ENCODE data around the gene GOLGA3.

Gene GOLGA3

DNA sequence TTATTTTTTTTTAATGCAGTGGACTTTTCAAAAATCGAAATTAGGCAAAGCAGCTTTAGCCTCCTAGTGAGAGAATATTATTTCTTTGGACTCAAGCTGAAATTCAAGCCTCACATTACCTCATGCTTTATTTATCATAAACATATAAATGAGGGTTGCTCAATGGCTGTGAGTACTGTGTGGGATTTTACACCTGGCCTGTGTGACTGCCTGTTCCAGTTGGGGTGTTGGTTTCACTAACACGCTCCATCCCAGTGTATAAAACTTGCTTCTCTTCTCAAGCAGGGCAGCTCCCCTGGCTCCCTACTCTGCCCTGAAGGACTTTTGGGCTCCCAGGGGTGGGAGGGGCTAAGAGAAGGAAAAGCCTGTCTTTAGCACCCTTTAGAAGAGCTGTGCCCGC, 82.1 kb downstream of the GOLGA3 start:
- DNase-seq (ENCODE audit: low spot score): no peak

GRCh38 chr12:132743831-132744230, 84.8 kb downstream of the GOLGA3 start:
- no peak for DNase-seq (ENCODE audit: low spot score)

DNA sequence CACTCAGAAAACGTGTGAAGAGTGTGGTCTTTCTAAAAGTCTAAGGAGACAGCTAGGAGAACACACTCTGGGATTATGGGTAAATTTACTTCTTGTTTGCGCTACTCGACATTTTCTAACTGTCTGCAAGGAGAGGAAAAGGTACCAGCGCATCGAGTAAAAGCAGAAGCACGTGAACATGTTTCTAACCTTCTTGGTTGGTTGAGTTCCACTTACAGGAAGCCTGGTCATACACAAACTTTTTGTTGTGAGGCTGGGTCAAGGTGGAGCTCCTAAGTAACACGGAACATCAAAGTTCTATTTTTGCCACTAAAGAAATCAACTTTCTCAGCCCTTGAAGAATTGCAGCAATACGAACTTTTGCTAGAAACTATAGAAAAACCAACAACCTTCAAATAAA, 87.0 kb downstream of the GOLGA3 start:
- no peak for DNase-seq (ENCODE audit: low spot score)

- no peak for DNase-seq (ENCODE audit: low spot score)
Measured at GRCh38 chr12:132740652-132741051, 88.0 kb downstream of the GOLGA3 start.

GRCh38 chr12:132740313-132740646, 88.4 kb downstream of the GOLGA3 start:
- DNase-seq (ENCODE audit: low spot score): no peak

GRCh38 chr12:132739600-132740312, 88.9 kb downstream of the GOLGA3 start:
- no peak for DNase-seq (ENCODE audit: low spot score)

GRCh38 chr12:132736913-132737312, 91.8 kb downstream of the GOLGA3 start:
- no peak for DNase-seq (ENCODE audit: low spot score)

DNA sequence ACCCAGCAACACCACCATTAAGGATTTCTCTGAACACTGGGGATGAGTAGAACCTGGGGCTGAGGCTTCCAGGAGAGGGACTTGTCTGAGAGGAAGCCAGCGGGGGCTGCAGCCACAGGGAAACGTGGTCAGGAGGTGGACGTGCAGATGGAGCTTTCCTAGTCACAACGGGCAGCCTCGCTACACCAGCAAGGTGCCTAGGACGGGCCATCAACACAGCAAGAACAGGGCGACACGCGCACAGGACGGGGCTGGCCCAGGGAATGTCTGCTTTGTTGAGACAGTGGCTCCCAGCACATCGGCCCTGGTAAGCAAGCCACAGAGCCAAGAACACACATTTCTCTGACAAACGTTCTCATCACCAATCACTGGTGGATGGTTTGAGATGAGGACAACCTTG, 92.3 kb downstream of the GOLGA3 start:
- DNase-seq (ENCODE audit: low spot score): no peak

DNA sequence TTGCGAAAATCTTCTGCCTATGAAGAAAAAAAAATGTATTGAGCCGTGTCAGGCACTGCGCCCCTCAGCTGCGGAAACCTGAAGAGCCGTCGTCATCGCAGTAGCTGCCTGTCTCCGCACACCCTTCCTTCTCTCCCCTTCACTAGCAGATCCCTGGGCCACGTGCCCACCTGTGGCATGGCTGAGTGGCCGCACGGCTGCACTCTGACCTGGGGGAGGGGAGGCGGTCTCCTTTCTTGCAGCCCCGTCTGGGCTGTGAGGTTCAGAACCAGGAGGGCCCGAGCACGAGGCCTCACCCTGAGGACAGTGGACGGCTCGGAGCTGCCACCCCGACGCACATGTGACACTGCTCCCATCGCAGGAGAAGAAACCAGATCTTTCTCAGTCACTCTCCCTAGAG, 93.2 kb downstream of the GOLGA3 start:
- DNase-seq (ENCODE audit: low spot score): no peak

- DNase-seq (ENCODE audit: low spot score): no peak
Measured at GRCh38 chr12:132734206-132734605, 94.5 kb downstream of the GOLGA3 start.

DNA sequence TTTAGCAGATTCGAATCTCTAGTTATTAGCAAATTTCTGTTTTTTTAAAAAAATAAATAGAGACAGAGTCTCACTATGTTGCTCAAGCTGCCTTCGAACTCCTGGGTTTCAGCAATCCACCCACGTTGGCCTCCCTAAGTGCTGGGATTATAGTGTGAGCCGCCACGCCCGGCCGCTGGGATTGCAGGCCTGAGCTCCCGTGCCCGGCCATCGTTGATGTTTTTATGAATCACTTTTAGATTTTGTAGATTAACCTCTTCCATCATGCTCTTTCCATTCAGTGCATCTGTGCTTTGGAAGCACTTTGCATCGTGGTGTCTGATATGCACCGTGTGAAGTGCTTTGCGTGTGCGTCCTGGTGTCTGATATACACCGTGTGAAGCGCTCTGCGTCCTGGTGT, 97.1 kb downstream of the GOLGA3 start:
- no peak for DNase-seq (ENCODE audit: low spot score)

DNA sequence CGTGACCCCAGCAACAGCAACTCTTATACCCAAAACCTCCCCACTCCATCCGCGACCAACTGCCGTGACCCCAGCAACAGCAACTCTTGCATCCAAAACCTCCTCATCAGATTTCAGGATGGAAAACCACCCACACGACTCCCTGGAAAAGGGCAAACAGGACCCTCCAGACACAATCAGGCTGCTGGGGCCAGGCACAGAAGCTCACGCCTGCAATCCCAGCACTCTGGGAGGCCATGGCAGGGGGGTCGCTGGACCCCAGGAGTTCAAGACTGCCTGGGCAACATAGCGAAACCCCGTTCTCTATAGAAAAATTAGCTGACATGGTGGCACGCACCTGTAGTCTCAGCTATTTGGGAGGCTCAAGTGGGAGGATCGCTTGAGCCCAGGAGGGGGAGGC, 98.3 kb downstream of the GOLGA3 start:
- no peak for DNase-seq (ENCODE audit: low spot score)

DNA sequence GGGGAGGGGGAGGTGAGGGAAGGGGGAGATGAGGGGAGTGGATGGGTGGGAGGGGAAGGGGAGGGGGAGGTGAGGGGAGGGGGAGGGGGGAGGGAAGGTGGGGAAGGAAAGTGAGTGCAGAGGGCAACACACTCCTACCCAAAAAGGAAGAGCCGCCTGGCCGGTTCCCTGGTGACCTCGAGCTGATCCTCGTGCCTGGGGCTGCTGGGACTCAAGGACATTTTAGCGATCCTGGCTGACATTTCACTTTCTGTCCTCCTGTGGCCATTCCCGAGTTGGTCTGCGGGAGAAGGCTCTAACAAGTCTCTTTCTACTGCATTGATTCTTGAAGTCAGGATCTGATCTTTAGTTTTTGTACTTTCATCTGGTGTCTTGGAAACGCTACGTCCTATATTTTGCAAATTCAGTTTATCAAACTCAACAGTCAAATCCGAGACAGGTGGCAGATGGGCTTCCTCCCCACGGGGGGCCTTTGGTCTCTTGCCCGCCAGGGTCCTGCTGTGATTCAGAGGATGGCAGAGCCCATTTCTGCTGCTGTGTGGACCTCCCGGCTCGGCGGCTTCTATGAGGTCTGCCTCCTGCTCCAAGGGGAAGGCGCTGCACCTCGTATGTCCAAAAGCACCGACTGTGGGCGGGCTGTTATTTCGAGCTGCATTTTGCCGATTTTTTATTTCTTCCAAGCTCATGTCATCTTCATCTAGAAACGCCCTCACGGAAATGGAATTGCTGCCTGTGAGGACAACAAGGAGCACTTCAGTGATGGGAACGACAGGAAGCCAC, 98.9 kb downstream of the GOLGA3 start:
- DNase-seq (ENCODE audit: low spot score): no peak

DNA sequence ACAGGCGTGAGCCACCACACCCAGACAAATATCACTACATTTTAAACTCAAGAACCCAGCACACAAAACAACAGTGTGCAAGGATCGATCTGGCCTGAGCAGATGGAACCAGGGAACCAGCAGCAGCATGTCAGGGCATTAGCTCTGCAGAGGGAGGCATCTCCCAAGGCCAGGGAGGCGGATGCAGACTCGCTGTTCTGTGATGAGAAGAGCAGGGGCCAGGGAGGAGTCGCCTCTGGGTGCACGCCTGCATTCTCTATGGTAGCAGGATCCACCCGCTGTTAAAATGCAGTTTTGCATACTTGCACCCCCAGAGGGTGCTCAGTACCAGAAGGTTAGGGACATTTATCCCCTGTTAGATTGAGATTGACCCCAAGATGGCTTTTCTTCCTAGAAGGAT, 100.2 kb downstream of the GOLGA3 start:
- no peak for DNase-seq (ENCODE audit: low spot score)

- DNase-seq (ENCODE audit: low spot score): no peak
Measured at GRCh38 chr12:132727091-132727794, 101.4 kb downstream of the GOLGA3 start.

- DNase-seq (ENCODE audit: low spot score): no peak
Measured at GRCh38 chr12:132726386-132726785, 102.3 kb downstream of the GOLGA3 start.

DNA sequence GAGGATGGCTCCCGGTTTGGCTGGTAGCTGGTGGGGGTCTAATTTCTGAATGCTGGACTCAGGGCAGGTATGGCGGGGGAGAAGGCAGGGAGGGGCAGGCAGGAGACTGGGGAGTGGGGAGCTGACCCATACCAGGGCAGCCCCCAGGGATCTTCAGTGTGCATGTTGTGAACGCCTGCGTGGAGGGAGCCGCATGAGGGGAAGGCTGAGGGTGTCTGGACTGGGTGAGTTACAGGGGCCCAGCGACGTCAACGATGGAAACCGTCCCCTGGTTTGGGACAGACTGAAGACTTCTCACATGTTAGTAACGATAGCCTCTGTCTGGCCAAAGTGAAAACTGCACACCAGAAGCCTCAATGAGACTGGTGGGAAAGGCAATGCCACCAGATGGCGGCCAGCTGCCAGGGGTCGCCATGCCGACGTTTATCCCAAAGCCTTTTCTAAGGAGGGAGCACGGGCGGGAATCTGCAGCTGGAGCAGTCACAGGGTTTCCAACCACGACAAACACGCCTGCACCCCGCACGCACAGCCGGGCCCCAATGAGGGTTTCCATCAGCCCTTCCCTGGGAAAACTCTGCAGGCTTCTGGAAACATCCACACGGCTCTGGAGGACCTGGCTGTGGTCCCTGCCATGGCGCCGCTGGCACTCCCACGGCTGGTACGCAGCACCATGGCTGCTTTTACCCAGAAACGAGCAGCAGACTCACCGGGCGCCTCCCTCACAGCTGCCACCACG, 104.0 kb downstream of the GOLGA3 start:
- no peak for DNase-seq (ENCODE audit: low spot score)

DNA sequence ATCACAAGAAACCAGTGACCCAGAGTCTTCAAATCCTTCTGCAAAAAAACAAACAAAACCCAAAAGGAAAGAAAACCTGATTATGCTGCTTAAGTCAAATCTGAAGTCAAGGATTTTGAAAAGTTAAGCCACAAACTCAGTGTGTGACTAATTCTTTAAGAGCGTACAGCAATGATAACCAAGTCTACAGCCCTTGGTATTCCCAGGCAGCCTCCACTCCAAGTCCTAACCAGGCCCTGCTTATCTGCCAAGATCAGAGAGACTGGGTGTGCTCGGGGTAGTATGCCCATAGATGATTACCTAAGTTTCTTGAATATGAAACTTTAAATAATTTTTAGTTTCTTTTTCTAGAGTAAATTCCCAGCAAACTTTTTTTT, 104.9 kb downstream of the GOLGA3 start:
- DNase-seq (ENCODE audit: low spot score): no peak

DNA sequence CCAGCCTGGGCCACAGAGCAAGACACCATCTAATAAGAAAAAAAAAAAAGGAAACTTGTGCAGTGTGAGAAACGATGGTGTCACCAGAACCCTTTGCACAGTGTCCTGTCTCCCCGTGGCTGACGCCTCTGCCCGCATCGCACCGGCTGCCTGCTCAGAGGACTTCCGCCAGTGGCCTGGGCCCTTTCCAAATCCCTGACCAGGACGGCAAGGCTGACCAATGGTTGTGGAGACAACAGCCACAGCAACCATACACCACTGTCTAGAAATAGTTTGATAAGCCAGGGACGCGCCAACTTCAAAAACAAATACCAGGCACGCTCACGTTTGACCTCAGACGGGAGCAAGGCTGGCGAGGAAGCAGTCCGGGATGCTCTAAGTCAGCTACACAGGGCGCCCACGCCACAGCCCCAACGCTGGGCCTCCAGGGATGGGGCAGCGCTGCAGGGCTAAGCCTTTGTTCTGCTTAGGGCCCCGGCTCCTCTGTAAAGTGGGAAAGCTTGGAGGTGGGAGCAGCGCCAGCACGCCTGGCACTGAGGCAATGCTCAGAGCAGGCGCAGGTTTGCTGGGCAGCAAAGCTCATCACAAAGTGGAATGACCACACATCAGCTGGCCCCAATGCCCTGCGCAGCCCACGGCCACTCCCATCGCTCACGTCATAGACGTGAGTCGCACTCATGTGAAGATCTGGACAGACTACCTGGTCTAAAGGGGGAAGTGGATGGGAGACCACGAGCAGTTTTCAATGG, 105.5 kb downstream of the GOLGA3 start:
- DNase-seq (ENCODE audit: low spot score): no peak

- no peak for DNase-seq (ENCODE audit: low spot score)
Measured at GRCh38 chr12:132720606-132721345, 107.9 kb downstream of the GOLGA3 start.

- DNase-seq (ENCODE audit: low spot score): no peak
Measured at GRCh38 chr12:132719954-132720324, 108.7 kb downstream of the GOLGA3 start.

All from CD4-positive, alpha-beta T cell treated with Interleukin-2 at 100 ng/mL for 4 hours (primary cell).